Measurements from ENCODE around the gene ERMARD. TPM values are rescaled to one million over a fixed set of nuclear protein-coding genes. Genes with fewer than 3 reads are reported as not detected.

Gene ERMARD
- polyA plus RNA-seq, 3 donors: 37.9 to 43.4 (median 39.4) TPM

GRCh38 chr6:169816975-169817374 is 65.6 kb downstream of the ERMARD start:
- DNase-seq (ENCODE audit: low read depth in 3 of 3, low spot score in 2 of 3): no peak

- no peak for DNase-seq (ENCODE audit: low read depth in 3 of 3, low spot score in 2 of 3)
Measured at GRCh38 chr6:169820358-169820757, 68.9 kb downstream of the ERMARD start.

GRCh38 chr6:169824021-169824420 is 72.6 kb downstream of the ERMARD start:
- DNase-seq (ENCODE audit: low read depth in 3 of 3, low spot score in 2 of 3): no peak

GRCh38 chr6:169824848-169825557 is 73.6 kb downstream of the ERMARD start:
- no peak for DNase-seq (ENCODE audit: low read depth in 3 of 3, low spot score in 2 of 3)

- DNase-seq (ENCODE audit: low read depth in 3 of 3, low spot score in 2 of 3): no peak
Measured at GRCh38 chr6:169825558-169826225, 74.3 kb downstream of the ERMARD start.

GRCh38 chr6:169826697-169827096 is 75.3 kb downstream of the ERMARD start:
- DNase-seq (ENCODE audit: low read depth in 3 of 3, low spot score in 2 of 3): no peak

GRCh38 chr6:169827290-169827717 is 75.9 kb downstream of the ERMARD start:
- no peak for DNase-seq (ENCODE audit: low read depth in 3 of 3, low spot score in 2 of 3)

- DNase-seq (ENCODE audit: low read depth in 3 of 3, low spot score in 2 of 3): no peak
Measured at GRCh38 chr6:169828176-169828575, 76.8 kb downstream of the ERMARD start.

- DNase-seq (ENCODE audit: low read depth in 3 of 3, low spot score in 2 of 3): no peak
Measured at GRCh38 chr6:169829786-169830185, 78.4 kb downstream of the ERMARD start.

GRCh38 chr6:169830876-169831275 is 79.5 kb downstream of the ERMARD start:
- no peak for DNase-seq (ENCODE audit: low read depth in 3 of 3, low spot score in 2 of 3)

Other genes with a start within 250 kb of the ERMARD start
- 10 to 100 TPM; 39.9 to 47.8 (median 40.6) TPM for gene WDR27, start 49.6 kb upstream of the ERMARD start, polyA plus RNA-seq (ENCODE audit: insufficient read length in 3 of 3)
- 10 to 100 TPM; 44.5 to 46.3 (median 44.8) TPM for gene C6orf120, start 49.5 kb upstream of the ERMARD start, polyA plus RNA-seq (ENCODE audit: insufficient read length in 3 of 3)
- gene PHF10, start 27.1 kb upstream of the ERMARD start, polyA plus RNA-seq (ENCODE audit: insufficient read length in 3 of 3): 100 to 1,000 TPM; 111 to 122 (median 119) TPM
- gene DYNLT2, start 50 bp upstream of the ERMARD start, polyA plus RNA-seq (ENCODE audit: insufficient read length in 3 of 3): 1 to 10 TPM; 7.6 to 8.1 (median 7.6) TPM